ENCODE results near the gene KAT2A.

DNA sequence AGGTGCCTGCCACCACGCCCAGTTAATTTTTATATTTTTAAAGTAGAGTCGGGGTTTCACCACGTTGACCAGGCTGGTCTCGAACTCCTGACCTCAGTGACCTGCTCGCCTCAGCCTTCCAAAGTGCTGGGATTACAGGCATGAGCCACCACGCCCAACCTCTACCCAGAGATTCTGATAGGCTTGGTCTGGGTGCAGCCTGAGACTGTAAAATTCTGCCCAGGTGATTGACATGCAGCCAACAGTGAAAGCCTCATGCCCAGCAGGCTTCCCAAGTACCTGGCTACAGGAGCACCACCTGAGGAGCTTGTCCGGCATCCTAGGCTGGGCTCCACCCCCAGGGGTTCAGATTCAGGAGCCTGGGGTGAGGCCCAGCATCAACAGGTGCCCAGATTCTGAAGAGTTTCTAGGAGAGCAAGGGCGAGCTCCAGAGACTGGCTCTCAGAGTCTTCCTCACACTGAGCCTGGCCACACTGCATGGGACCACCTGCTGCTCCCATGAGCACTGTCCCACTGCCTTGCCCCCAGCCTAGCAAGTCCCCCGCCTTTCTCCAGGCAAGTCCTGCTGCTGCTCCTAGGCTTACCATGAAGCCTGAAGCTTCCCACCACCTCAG, 39.5 kb downstream of the KAT2A start:
- TF ChIP-seq, protein P1, sequence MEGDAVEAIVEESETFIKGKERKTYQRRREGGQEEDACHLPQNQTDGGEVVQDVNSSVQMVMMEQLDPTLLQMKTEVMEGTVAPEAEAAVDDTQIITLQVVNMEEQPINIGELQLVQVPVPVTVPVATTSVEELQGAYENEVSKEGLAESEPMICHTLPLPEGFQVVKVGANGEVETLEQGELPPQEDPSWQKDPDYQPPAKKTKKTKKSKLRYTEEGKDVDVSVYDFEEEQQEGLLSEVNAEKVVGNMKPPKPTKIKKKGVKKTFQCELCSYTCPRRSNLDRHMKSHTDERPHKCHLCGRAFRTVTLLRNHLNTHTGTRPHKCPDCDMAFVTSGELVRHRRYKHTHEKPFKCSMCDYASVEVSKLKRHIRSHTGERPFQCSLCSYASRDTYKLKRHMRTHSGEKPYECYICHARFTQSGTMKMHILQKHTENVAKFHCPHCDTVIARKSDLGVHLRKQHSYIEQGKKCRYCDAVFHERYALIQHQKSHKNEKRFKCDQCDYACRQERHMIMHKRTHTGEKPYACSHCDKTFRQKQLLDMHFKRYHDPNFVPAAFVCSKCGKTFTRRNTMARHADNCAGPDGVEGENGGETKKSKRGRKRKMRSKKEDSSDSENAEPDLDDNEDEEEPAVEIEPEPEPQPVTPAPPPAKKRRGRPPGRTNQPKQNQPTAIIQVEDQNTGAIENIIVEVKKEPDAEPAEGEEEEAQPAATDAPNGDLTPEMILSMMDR (IDR thresholded peaks at IDR 0.05; ENCODE audit: insufficient read depth, low read length, poor library complexity, severe bottlenecking): no peak
- no peak for TF ChIP-seq EZH2phosphoT487 (conservative IDR thresholded peaks at IDR 0.05; ENCODE audit: low read length)
